Stimulated activated CD8-positive, alpha-beta memory T cell treated with anti-CD3 and anti-CD28 coated beads, Interleukin-7, amount 100 ng/mL, for 24 hours (primary cell): ENCODE data around the gene UCN.
"Not testable (repeated sequence)": the region's sequence is repeated elsewhere in the genome, so short reads cannot be mapped to it uniquely, and the experiment has no call there.

ENCODE experiments used
- DNase-seq: peaks from one replicate; pipeline ENCODE4 v3.0.0-alpha.2; 2020; ENCODE audit warnings: low read depth

Gene UCN

GRCh38 chr2:27282892-27283291 lies 25.4 kb downstream of the UCN start:
- DNase-seq: no peak

- DNase-seq: no peak
Measured at GRCh38 chr2:27281855-27282559, 26.2 kb downstream of the UCN start, which contains the start of gene TRIM54. TRIM54 (plus strand) TSS chr2:27282429; CDS start chr2:27282732, 303 bp downstream.

- no peak for DNase-seq
Measured at GRCh38 chr2:27281442-27281841, 26.8 kb downstream of the UCN start.

- DNase-seq: no peak
Measured at GRCh38 chr2:27280826-27281225, 27.4 kb downstream of the UCN start.

GRCh38 chr2:27278010-27278409 lies 30.2 kb downstream of the UCN start:
- DNase-seq: no peak

GRCh38 chr2:27275211-27276150 lies 32.8 kb downstream of the UCN start, which contains the start of gene DNAJC5G:
DNAJC5G (plus strand) TSS chr2:27275433; CDS start chr2:27276729, 1,296 bp downstream.
- no peak for DNase-seq

- not testable (repeated sequence) for DNase-seq
Measured at GRCh38 chr2:27272537-27273522, 35.4 kb downstream of the UCN start.

- DNase-seq: no peak
Measured at GRCh38 chr2:27271631-27272340, 36.5 kb downstream of the UCN start.

GRCh38 chr2:27270670-27271069 lies 37.6 kb downstream of the UCN start:
- DNase-seq: no peak

GRCh38 chr2:27270131-27270530 lies 38.1 kb downstream of the UCN start:
- no peak for DNase-seq

GRCh38 chr2:27268296-27268695 lies 39.9 kb downstream of the UCN start:
- DNase-seq: not testable (repeated sequence)

- DNase-seq: no peak
Measured at GRCh38 chr2:27265536-27265870, 42.7 kb downstream of the UCN start.

- DNase-seq: peak; percentile 23
Measured at GRCh38 chr2:27264753-27265535, 43.3 kb downstream of the UCN start.

GRCh38 chr2:27264253-27264752 lies 43.9 kb downstream of the UCN start:
- DNase-seq: no peak

- DNase-seq: no peak
Measured at GRCh38 chr2:27263287-27264252, 44.7 kb downstream of the UCN start.

- DNase-seq: peak; percentile 42
Measured at GRCh38 chr2:27262379-27263286, 45.6 kb downstream of the UCN start, which contains the start of gene SLC30A3. SLC30A3 (minus strand) TSS chr2:27263047; CDS start chr2:27262906, 141 bp downstream.

- DNase-seq: no peak
Measured at GRCh38 chr2:27261926-27262298, 46.3 kb downstream of the UCN start.
